ENCODE results near the gene ABLIM2. TPM values are rescaled to one million over a fixed set of nuclear protein-coding genes. Genes with fewer than 3 reads are reported as not detected.

The ABLIM2 gene
- total and polyA plus RNA-seq, 2 of the 4 experiments (the other 2 are of a cell fraction): under 0.01 to 0.10 TPM

DNA sequence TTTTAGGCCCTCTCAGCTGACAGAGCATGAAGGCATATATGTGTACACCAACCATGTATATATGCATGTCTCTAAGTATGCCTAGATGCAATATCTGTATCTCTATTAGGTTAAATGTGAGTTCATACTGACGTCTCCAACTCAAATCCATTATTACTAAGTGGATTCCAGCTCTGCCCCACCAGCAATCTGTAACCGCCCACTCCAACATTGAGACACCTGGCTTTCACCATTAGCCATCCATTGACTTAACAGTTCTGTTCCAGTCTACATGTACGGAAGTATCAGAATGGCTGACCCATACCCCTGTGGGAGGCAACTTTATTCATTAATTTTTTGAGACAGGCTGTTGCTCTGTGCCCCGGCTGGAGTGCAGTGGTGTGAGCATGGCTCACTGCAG is 25.4 kb upstream of the ABLIM2 start:
- intact Hi-C loops (cut with micrococcal nuclease) (no loop called here), dilution Hi-C loops (cut with HindIII; ENCODE audit: low sequenced_read_pairs, unreplicated experiment) (no loop called here), in situ Hi-C loops (cut with MboI; ENCODE audit: low sequenced_read_pairs) (no loop called here)
- 0 out of 2 replicates have a peak overlapping the region, but pooled peaks have one; percentile 54 for H3K4ac ChIP-seq (ENCODE audit: low read depth, low read length)
- H3K9me1 ChIP-seq (ENCODE audit: insufficient read depth, low read length): peaks cover 16% of the 10 kb centered on the region
- H3K4me1 ChIP-seq (ENCODE audit: control insufficient read depth, insufficient read depth, low read length): peaks cover 13% of the 10 kb centered on the region
- peak overlapping the region; percentile 23; the same call in 1 of the 2 replicates for H4K91ac ChIP-seq (ENCODE audit: insufficient read depth, low read depth, low read length)
- H2BK120ac ChIP-seq (ENCODE audit: low read depth, low read length): no peak overlapping the region; the same call in 1 of the 2 replicates
- no peak overlapping the region for H3K27ac ChIP-seq (ENCODE audit: insufficient read depth, low read length)
- no peak overlapping the region for H3K4me2 ChIP-seq (ENCODE audit: low read depth, low read length)
- no peak overlapping the region for H2BK5ac ChIP-seq (ENCODE audit: low read depth, low read length, poor library complexity, severe bottlenecking)
- H2AFZ ChIP-seq (replicated peaks; ENCODE audit: low read length, poor library complexity): no peak overlapping the region
- H2BK15ac ChIP-seq (ENCODE audit: low read depth, low read length): no peak overlapping the region
- H3K18ac ChIP-seq (ENCODE audit: low read depth, low read length): no peak overlapping the region
- H3K9me3 ChIP-seq (ENCODE audit: control insufficient read depth, insufficient read depth, low read length): no peaks in the 10 kb centered on the region
- H4K5ac ChIP-seq (ENCODE audit: low read depth, low read length): no peak overlapping the region
- H3K23ac ChIP-seq (ENCODE audit: low read depth, low read length): no peak overlapping the region
- H3K79me1 ChIP-seq (ENCODE audit: low read depth in 1 of 2, low read length in 2 of 2): no peaks in the 10 kb centered on the region
- ATAC-seq (ENCODE audit: low read depth): no peak
- POLR2A ChIA-PET (ENCODE audit: unreplicated experiment): no interaction called here
- CTCF ChIA-PET: no interaction called here
- no peak overlapping the region for H3K9ac ChIP-seq (ENCODE audit: low read depth, low read length)
- H2BK20ac ChIP-seq (ENCODE audit: low read depth, low read length): peak overlapping the region; percentile 66; the same call in 1 of the 2 replicates
- no peak overlapping the region for H3K14ac ChIP-seq (replicated peaks; ENCODE audit: low read depth, low read length)
- WGBS, 2 experiments (ENCODE audit: extremely low coverage in 2 of 2, insufficient read length in 1 of 2): no CpG with 5 or more reads among the region's 4 CpGs
- H4K20me1 ChIP-seq (ENCODE audit: insufficient read depth, low read length): no peaks in the 10 kb centered on the region
- no TSS peak for BruUV-seq (replicated peaks)
- H3K36me3 ChIP-seq (ENCODE audit: control insufficient read depth, insufficient read depth, low read length): no peaks in the 10 kb centered on the region
- TF ChIP-seq CEBPB (IDR thresholded peaks at IDR 0.05; ENCODE audit: low read depth, low read length): no peak
- no peak for TF ChIP-seq MAZ (IDR thresholded peaks at IDR 0.05; ENCODE audit: borderline replicate concordance, low read depth, low read length)
- TF ChIP-seq BHLHE40 (IDR thresholded peaks at IDR 0.05; ENCODE audit: low read depth, low read length): no peak
- no peak for TF ChIP-seq CHD1 (IDR thresholded peaks at IDR 0.05; ENCODE audit: low read depth, low read length)
- no peak for TF ChIP-seq NFE2L2 (IDR thresholded peaks at IDR 0.05; ENCODE audit: low read depth, low read length)
- TF ChIP-seq, protein P1, sequence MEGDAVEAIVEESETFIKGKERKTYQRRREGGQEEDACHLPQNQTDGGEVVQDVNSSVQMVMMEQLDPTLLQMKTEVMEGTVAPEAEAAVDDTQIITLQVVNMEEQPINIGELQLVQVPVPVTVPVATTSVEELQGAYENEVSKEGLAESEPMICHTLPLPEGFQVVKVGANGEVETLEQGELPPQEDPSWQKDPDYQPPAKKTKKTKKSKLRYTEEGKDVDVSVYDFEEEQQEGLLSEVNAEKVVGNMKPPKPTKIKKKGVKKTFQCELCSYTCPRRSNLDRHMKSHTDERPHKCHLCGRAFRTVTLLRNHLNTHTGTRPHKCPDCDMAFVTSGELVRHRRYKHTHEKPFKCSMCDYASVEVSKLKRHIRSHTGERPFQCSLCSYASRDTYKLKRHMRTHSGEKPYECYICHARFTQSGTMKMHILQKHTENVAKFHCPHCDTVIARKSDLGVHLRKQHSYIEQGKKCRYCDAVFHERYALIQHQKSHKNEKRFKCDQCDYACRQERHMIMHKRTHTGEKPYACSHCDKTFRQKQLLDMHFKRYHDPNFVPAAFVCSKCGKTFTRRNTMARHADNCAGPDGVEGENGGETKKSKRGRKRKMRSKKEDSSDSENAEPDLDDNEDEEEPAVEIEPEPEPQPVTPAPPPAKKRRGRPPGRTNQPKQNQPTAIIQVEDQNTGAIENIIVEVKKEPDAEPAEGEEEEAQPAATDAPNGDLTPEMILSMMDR (conservative IDR thresholded peaks at IDR 0.05; ENCODE audit: low read depth, low read length): no peak
- TF ChIP-seq, protein P2, sequence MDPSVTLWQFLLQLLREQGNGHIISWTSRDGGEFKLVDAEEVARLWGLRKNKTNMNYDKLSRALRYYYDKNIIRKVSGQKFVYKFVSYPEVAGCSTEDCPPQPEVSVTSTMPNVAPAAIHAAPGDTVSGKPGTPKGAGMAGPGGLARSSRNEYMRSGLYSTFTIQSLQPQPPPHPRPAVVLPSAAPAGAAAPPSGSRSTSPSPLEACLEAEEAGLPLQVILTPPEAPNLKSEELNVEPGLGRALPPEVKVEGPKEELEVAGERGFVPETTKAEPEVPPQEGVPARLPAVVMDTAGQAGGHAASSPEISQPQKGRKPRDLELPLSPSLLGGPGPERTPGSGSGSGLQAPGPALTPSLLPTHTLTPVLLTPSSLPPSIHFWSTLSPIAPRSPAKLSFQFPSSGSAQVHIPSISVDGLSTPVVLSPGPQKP (IDR thresholded peaks at IDR 0.05; ENCODE audit: borderline replicate concordance, low read depth, low read length): no peak
- TF ChIP-seq MXI1 (IDR thresholded peaks at IDR 0.05; ENCODE audit: borderline replicate concordance, low read depth, low read length): no peak
- TF ChIP-seq POLR2A (IDR thresholded peaks at IDR 0.05; ENCODE audit: low read depth, low read length): no peak
- TF ChIP-seq FOS (IDR thresholded peaks at IDR 0.05; ENCODE audit: low read depth, low read length): no peak
- no peak for TF ChIP-seq SMC3 (IDR thresholded peaks at IDR 0.05; ENCODE audit: low read depth, low read length)
- no peak for TF ChIP-seq MAFK (IDR thresholded peaks at IDR 0.05; ENCODE audit: low read depth, low read length)
- TF ChIP-seq RAD21 (IDR thresholded peaks at IDR 0.05; ENCODE audit: low read length): no peak
- no peak for TF ChIP-seq RCOR1 (IDR thresholded peaks at IDR 0.05; ENCODE audit: insufficient replicate concordance, low read length)
- TF ChIP-seq, protein P3, sequence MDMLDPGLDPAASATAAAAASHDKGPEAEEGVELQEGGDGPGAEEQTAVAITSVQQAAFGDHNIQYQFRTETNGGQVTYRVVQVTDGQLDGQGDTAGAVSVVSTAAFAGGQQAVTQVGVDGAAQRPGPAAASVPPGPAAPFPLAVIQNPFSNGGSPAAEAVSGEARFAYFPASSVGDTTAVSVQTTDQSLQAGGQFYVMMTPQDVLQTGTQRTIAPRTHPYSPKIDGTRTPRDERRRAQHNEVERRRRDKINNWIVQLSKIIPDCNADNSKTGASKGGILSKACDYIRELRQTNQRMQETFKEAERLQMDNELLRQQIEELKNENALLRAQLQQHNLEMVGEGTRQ (IDR thresholded peaks at IDR 0.05; ENCODE audit: low read depth, low read length): no peak
- no peak for TF ChIP-seq RFX5 (IDR thresholded peaks at IDR 0.05; ENCODE audit: low read depth, low read length)
- no peak overlapping the region for H4K8ac ChIP-seq (ENCODE audit: low read depth in 2 of 2, low read length in 2 of 2)
- no peak for DNase-seq
- H3K27me3 ChIP-seq (ENCODE audit: control insufficient read depth, insufficient read depth, low read length): peaks cover 8% of the 10 kb centered on the region; the same call in 1 of the 2 replicates
- H2AK9ac ChIP-seq (replicated peaks; ENCODE audit: low read depth, low read length, poor library complexity): no peak overlapping the region
- no peak overlapping the region for H3K4me3 ChIP-seq (ENCODE audit: insufficient read depth, low read depth, low read length)
- no peak overlapping the region for H2AK5ac ChIP-seq (ENCODE audit: low read depth, low read length)
- no peak overlapping the region for H3K56ac ChIP-seq (ENCODE audit: extremely low read depth, insufficient read depth, low read length)
